Cardiac fibroblast (primary cell): ENCODE measurements around the gene ACSF3.

Source experiments
- DNase-seq, 2 donors: peaks; one replicate each; pipeline versions ENCODE4 v3.0.0 to v3.0.0-alpha.2; 2010; ENCODE audit warnings: low read depth in 2 of 2
- H3K4me3 ChIP-seq, 2 donors: replicated peaks in 1 of 2; 1 replicate in 1 of 2; 2 replicates in 1 of 2; pipeline ENCODE4 v1.5.1; 2011; ENCODE audit warnings: low read depth in 2 of 2, low read length in 2 of 2, mild to moderate bottlenecking in 2 of 2, moderate library complexity in 1 of 2
- CTCF ChIP-seq: IDR thresholded peaks from one replicate; pipeline ENCODE4 v1.5.1; 2011; ENCODE audit warnings: low read depth, mild to moderate bottlenecking, low read length, inconsistent platforms

ACSF3 gene

GRCh38 chr16:89199241-89200123, 105.8 kb downstream of the ACSF3 start:
- DNase-seq: no peak
- TF ChIP-seq CTCF: no peak
- H3K4me3 ChIP-seq: no peak overlapping the region

- H3K4me3 ChIP-seq: peak within 1 kb of the TSS in 1 of 2 donors; percentile 34
- TF ChIP-seq CTCF: no peak
- DNase-seq: no peak
These were observed 106.6 kb downstream of the ACSF3 start, which contains the start of gene SLC22A31 for GRCh38 chr16:89200124-89200849. Gene SLC22A31, minus strand, starts transcription at chr16:89200537. Its CDS starts 36 bp downstream, at chr16:89200501.

DNA sequence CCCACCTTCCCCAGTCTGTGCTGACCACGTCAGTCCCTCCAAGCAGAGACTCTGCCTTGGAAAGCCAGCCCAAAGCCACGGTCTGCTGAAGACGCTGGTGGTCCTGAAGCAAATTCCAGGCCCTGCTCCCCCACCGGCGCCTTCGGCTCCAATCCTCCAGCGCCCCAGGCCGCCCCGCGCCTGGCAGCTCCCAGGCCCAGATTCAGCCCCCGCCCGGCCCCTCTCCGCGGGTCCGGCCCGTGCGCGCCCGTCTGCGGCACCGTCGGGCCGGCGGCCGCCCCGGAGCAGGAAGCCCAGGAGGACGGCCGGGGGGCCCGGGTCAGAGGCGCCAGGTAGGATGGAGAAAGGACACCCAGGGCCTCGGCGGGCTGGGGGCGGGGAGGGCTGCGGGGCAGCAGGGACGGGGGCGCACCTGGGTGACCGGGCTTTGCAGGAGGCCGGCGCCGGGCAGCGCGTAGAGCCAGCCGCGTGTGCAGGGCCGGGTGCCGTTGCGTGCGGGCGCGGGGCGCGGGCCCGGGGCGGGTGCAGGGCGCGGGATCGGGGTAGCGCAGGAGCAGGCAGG, 107.3 kb downstream of the ACSF3 start:
- no peak for TF ChIP-seq CTCF
- peak overlapping the region in 1 of 2 donors; percentile 34 for H3K4me3 ChIP-seq
- no peak for DNase-seq

DNA sequence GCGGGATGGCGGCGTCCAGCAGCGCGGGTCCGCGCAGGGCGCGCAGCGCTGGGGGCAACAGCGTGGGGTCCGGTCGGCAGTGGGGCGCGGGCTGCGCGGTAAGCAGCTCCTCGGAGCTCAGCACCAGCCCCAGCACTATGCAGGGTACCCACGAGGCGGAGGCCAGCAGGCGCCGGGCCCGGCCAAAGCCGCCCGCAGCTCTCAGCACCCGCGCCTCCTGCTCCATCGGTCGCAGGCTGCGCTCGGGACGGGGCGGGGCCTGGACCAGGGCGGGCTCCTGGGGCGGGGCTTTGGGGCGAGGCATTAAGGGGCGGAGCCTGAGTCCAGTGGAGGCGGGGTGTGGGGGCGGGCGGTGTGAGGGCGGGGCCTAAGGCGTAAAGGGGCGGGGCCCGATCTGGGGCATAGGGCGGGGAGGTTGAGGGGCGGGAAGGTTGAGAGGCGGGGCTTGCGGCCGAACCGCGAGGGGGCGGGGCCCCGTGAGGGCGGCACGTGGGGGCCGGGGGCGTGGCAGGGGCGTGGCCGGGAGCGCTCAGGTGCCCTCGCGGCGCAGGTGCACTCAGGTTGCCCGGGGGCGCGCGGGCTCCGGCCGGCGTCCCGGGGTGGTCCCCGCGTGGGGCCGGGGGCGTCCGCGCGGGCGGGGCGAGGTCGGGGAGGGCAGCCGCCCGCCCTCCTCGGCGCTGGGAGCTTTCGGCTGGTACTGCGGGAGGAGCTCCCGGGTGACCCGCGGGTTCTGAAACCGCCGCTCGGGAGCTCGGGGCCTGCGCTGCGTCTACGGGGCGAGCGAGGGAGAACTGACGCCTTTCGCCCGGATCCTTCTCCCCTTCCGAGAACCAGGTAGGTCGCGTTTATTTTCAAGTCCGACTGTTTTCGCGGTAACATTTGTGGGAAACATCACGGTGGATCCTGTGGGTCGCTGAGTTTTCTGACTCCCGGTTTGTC, 108.1 kb downstream of the ACSF3 start:
- DNase-seq: peak; percentile 68 to 78
- no peak for TF ChIP-seq CTCF
- peak overlapping the region; percentile 1 to 34 for H3K4me3 ChIP-seq

GRCh38 chr16:89202422-89203215, 109.0 kb downstream of the ACSF3 start:
- DNase-seq: no peak
- no peak for TF ChIP-seq CTCF

More at GRCh38 chr16:89202422-89203215, 109.0 kb downstream of the ACSF3 start:
- H3K4me3 ChIP-seq: no peak overlapping the region
